GM12865 (cell line): ENCODE results near the gene CORO2A.

Experiments used
- DNase-seq: peaks from one replicate; pipeline ENCODE4 v3.0.0; 2010; ENCODE audit warnings: low read depth
- H3K4me3 ChIP-seq: 2 replicates; pipeline ENCODE4 v1.5.1; 2011; ENCODE audit warnings: mild to moderate bottlenecking, low read depth, low read length, control low read depth
- TF ChIP-seq, protein P1 (sequence below): IDR thresholded peaks from 2 replicates; pipeline ENCODE4 v1.5.1; 2011; ENCODE audit warnings: low read length, control low read depth, low read depth, inconsistent platforms; ENCODE audit not compliant: insufficient read depth; ENCODE audit errors: missing control alignments

CORO2A gene

DNA sequence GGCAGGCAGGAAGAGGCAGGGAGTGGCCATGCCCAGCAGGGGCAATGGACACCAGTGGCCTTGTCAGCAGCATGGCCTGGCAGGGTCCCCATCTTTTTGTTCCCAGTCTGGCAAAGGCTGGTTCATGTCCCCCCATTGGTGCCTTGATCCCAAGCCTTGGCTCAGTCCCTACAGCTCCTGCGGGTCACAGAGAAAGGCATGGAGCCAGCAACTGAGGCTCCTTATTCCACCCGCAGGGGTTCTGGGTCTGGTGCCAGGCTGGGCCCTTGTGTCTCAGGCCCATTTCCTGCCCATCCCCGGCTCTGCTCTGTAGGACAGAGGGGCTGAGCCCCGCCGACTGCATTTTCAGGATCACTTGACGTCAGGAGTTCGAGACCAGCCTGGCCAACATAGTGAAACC is 87.4 kb downstream of the CORO2A start:
- no peak overlapping the region for H3K4me3 ChIP-seq
- TF ChIP-seq, protein P1, sequence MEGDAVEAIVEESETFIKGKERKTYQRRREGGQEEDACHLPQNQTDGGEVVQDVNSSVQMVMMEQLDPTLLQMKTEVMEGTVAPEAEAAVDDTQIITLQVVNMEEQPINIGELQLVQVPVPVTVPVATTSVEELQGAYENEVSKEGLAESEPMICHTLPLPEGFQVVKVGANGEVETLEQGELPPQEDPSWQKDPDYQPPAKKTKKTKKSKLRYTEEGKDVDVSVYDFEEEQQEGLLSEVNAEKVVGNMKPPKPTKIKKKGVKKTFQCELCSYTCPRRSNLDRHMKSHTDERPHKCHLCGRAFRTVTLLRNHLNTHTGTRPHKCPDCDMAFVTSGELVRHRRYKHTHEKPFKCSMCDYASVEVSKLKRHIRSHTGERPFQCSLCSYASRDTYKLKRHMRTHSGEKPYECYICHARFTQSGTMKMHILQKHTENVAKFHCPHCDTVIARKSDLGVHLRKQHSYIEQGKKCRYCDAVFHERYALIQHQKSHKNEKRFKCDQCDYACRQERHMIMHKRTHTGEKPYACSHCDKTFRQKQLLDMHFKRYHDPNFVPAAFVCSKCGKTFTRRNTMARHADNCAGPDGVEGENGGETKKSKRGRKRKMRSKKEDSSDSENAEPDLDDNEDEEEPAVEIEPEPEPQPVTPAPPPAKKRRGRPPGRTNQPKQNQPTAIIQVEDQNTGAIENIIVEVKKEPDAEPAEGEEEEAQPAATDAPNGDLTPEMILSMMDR: no peak

DNA sequence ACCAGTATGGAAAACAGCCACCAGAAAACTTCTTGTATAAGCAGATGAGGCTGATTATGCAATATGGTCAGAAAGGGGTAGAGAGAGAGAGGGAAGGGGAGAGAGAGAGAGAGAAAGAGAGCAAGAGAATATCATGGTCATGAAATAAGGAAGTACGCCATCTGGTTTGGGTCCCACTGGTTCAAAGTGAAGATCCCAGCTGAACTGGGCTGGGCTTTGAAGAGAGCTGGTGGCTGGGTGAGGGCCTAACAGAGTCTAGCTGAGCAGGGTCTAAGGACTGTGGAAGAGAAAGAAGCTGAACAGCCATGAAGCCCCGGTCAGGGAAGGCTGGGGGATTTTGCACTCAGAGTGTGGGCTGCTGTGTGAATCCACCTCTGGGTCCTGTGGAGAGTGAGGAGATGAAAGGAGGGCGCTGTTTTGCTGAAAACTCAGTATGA is 88.0 kb downstream of the CORO2A start:
- H3K4me3 ChIP-seq: no peak overlapping the region
- DNase-seq: peak; percentile 62
- TF ChIP-seq, protein P1: no peak

More for the DNA sequence above, 87.4 kb downstream of the CORO2A start:
- no peak for DNase-seq

DNA sequence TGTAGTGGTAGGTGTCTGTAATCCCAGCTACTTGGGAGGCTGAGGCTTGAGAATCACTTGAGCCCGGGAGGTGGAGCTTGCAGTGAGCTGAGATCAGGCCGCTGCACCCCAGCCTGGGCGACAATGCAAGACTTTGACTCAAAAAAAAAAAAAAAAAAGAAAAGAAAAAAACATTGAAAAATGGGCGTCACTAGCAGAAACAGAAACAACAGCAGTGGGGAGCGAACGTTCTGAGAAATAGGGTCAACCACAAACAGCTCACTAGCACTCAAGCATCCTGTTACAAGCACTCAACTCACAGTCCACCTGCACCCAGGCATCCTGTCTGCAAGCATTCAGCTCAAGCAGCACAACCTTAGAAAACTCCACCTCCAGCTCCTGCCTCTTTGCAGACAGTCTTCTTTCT is 90.6 kb downstream of the CORO2A start:
- DNase-seq: peak; percentile 98
- TF ChIP-seq, protein P1: no peak
- no peak overlapping the region for H3K4me3 ChIP-seq

DNA sequence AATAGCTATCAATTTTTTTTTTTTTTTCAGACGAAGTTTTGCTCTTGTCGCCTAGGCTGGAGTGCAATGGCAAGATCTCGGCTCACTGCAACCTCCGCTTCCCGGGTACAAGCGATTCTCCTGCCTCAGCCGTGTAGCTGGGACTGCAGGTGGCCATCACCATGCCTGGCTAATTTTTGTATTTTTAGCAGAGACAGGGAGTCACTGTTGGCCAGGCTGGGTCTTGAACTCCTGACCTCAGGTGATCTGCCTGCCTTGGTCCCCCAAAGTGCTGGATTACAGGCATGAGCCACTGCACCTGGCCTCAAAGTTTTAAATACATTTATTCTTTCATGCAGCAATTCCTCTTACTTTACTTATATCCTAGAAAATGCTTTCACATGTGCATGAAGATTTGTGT is 91.0 kb downstream of the CORO2A start:
- no peak for DNase-seq
- TF ChIP-seq, protein P1: no peak
- H3K4me3 ChIP-seq: peak overlapping the region; percentile 7

DNA sequence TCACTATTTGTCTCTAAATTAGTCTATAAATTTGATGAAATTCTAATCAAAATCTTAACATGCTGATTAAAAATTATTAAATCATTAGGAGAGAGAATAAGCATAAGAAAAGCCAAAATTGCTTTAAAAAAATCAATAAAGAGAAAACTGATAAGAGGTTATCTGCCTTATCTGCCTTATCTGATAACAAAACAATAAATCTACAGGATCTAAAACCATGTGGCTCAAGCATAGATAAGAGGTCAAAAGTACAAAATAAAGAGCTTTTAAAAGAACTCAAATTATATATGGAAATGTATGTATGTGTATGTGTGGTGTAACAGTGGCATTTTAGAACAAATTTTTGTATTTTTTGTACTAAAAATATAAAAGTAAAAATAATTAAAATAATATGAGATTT is 92.0 kb downstream of the CORO2A start:
- TF ChIP-seq, protein P1: no peak
- H3K4me3 ChIP-seq: no peak overlapping the region
- DNase-seq: no peak

DNA sequence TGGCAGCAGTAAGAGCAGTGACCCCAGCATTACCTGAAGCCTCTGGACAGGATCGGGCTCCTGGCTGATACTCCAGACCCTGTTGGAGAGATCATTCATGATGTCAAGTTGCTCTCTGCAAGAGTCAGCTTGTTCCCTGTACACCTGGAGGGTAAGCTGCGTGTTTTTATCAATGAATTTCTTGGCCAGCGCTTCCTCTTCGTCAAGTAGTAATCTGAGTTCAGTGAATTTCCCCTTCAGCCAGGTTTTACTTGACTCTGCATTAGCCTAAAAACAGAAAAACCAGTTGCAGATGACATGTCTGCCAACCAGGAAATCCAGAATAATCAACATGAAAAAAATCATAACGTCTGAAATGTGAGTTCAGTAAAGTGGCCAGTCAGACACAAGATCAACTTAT is 92.5 kb downstream of the CORO2A start:
- TF ChIP-seq, protein P1: no peak
- no peak overlapping the region for H3K4me3 ChIP-seq
- peak; percentile 49 for DNase-seq

DNA sequence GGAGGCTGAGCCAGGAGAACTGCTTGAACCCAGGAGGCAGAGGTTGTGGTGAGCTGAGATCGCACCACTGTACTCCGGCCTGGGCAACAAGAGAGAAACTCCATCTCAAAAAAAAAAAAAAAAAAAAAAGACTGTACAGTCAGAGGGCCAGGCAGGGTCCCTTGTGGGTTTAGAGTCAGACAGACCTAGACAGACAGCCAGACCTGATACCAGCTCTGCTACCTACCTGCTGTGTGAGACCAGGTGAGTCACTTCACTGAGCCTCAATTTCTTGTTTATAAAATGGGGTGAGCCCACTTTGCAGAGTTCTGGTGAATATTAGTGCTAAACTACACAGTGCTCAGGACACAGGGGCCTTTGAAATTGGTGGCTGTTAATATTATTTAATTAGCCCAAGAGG is 93.1 kb downstream of the CORO2A start:
- TF ChIP-seq, protein P1: no peak
- no peak for DNase-seq
- no peak overlapping the region for H3K4me3 ChIP-seq
